Activated gamma-delta T cell treated with anti-CD3 and anti-CD28 coated beads, Interleukin-2, amount 50 U/mL, for 16 hours (primary cell): ENCODE measurements around the gene C10orf71.

Experiments used
- DNase-seq: peaks from one replicate; pipeline ENCODE4 v3.0.0-alpha.2; 2020; ENCODE audit warnings: low read depth

The C10orf71 gene

GRCh38 chr10:49333192-49333591 lies 34.2 kb downstream of the C10orf71 start:
- DNase-seq, result no peak

GRCh38 chr10:49334964-49335363 lies 36.0 kb downstream of the C10orf71 start:
- no peak for DNase-seq

DNA sequence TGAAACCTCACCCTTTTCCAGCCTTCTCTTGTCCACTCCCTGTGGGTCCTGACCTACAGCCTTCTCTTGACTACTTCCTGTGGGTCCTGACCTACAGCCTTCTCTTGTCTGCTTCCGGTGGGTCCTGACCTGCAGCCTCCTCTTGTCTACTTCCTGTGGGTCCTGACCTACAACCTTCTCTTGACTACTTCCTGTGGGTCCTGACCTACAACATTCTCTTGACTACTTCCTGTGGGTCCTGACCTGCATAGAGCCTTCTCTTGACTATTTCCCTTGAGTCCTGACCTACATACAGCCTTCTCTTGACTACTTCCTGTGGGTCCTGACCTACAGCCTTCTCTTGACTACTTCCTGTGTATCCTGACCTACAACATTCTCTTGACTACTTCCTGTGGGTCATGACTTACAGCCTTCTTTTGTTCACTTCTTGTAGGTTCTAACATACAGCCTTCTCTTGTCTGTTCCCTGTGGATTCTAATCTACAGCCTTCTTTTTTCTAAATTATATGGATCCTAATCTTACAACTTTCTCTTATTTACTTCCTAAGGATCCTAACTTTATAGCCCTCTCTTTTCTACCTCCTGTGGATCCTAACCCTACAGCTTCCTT lies 36.5 kb downstream of the C10orf71 start:
- DNase-seq, result no peak

- no peak for DNase-seq
These were observed 39.6 kb downstream of the C10orf71 start for GRCh38 chr10:49338604-49339003.

- no peak for DNase-seq
These were observed 45.9 kb downstream of the C10orf71 start for GRCh38 chr10:49344840-49345239.

- no peak for DNase-seq
These were observed 48.4 kb downstream of the C10orf71 start for GRCh38 chr10:49347342-49347741.

- DNase-seq, result no peak
These were observed 48.9 kb downstream of the C10orf71 start for GRCh38 chr10:49347827-49348226.

DNA sequence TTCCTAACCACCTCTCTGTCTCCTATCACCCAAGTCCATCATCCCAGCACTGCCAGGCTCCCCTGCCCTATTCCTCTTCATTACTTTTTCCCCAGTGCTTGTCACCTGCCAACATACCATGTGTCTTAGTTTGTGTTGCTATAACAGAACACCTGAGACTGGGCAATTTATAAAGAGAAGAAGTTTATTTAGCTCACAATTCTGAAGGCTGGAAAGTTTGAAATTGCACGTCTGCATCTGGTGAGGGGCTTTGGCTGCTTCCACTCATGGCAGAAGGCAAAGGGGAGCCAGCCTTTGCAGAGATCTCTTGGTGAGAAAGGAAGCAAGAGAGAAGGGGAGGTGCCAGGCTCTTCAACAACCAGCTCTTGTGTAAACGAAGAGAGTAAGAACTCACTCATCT lies 49.6 kb downstream of the C10orf71 start:
- DNase-seq, result no peak

DNA sequence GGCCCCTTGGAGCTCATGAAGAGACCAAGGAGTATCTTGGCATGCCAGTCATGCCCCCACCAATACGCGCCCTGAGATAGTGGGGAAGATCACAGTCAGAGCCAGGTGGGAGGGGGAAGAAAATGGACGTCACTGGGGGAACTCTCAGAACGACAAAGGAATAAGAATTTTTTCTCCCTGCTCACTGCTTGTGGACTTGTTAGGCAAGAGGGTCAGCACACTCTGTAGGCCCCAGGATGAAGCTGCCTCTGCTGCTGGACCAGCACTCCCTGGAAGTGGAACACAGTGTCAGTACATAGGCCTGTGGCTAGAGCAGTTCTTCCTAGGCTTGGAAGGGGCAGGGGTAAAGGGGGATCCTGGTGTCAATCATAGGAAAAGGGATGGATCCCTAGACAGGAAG lies 50.4 kb downstream of the C10orf71 start:
- no peak for DNase-seq

DNA sequence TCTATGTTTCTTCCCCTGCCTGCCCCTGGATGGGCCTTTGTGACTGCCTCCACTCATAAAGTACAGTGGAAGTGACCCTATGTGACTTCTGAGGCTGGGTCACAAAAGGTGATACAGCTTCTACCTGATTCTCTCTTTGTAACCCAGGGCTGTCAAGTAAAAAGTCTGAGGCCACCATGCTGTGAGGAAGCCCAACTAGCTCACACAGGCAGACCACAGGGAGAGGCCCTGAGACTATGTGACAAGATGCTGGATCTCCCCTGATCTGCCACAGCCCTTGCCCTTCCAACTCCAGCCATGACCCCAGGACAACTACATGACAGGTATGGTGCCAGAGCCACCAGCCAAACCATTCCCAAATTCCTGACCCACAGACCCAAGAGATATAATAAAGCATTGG lies 51.2 kb downstream of the C10orf71 start:
- DNase-seq, result no peak

DNA sequence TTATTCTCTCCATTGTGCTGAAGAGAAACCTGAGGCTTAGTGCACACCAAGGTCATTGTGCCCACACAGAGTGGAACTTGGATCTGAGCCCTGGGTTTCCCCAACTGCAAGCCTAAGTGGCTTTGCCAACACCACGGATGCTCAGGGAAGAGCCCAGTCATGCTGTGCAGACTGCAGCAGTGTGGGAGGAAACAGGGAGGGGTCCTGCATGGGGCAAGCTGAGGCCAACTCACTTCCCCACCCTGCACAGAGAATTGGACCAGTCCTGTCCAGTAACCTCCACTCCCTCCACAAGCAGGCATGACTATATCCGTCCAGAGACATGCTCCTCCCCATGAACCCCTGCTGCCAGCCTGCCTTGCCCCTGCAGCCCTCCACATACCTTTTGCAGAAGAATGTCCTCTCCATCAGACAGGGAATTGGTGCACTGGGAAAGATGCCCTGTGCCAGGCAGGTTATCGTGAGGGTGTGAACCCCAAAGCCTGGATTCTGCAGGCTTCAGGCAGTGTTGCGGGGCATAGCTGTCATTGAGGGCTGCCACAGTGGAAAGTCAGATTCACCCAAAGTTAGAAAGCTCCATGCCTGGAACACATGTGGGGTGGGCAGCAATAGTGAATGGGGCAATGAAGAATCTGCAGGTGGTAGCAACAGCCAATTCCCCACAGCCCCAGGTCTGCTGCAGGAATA lies 52.0 kb downstream of the C10orf71 start:
- no peak for DNase-seq

GRCh38 chr10:49351669-49352068 lies 52.7 kb downstream of the C10orf71 start:
- no peak for DNase-seq

- DNase-seq, result no peak
These were observed 53.4 kb downstream of the C10orf71 start for GRCh38 chr10:49352323-49352722.

GRCh38 chr10:49353026-49353894 lies 54.3 kb downstream of the C10orf71 start:
- DNase-seq, result no peak

GRCh38 chr10:49353895-49354566 lies 55.1 kb downstream of the C10orf71 start:
- DNase-seq, result no peak

GRCh38 chr10:49354593-49354992 lies 55.6 kb downstream of the C10orf71 start:
- DNase-seq, result no peak

- DNase-seq, result no peak
These were observed 56.3 kb downstream of the C10orf71 start for GRCh38 chr10:49355221-49355620.

DNA sequence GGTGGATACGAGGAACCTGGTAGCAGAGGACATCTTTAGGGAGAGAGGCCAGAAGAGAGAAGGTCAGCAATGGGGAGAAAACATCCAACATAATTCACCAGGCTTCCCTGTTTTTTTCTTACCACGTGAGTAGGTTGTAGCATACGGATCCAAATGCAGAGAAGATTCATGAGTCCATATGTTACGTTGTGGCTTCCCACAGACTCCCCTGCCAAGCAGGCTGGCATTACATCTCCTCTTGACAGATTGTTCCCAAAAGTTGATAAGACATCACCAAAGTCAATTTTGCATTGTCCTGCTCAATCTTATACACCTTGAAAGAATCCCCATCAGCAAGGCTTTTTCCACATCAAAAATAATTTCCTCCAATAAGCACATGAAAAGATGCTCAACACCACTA lies 57.2 kb downstream of the C10orf71 start:
- DNase-seq, result no peak

- no peak for DNase-seq
These were observed 58.0 kb downstream of the C10orf71 start for GRCh38 chr10:49356944-49357343.

- no peak for DNase-seq
These were observed 58.9 kb downstream of the C10orf71 start for GRCh38 chr10:49357910-49358309.

DNA sequence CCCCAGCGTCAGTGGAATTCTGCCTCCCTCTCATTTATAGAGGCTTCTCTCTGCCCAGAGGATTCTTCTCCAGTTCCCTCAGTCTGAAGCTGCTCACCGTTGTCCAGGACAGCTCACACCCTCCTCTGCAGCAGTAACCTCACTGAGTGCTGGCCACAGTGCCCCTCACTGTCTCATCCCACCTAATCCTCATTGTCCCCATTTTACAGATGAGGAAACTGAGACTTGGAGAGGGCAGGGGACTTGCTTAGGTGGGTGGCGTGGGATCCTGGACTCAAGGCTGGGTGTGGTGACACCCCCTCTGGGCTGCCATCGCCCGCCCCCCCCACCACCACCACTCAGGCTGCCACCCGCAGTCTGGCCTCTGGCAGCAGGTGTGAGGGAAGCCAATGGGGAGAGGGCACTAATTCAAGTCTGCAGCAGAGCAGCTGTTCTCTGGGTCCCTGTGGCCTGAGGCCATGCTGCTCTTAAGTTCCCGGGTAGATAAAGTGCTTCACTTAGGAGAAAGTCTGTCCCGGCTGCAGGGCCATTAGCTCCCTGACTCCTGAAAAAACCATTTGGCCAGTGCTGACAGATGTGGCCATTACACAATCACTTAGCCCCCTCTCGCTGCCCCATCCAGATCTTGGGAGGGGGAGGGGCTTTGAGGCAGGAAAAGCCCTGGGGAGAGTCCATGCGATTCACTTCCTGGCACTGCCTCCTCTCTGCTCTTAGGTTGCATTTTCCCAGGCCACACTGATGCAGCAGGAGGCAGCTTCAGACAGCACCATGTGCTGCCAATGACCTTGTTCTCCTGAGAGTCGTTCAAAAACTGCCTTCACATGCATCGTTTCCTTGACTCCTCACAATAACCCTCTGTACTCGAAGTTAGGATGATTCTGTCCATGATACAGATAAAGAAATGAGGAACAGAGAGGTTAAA lies 60.6 kb downstream of the C10orf71 start:
- DNase-seq, result no peak
